RWPE2 (cell line): ENCODE data around the gene RSPRY1.

Experiments used
- ATAC-seq: fragments of 200-7000 bp; cut with Tn5 transposase; 3 replicates; pipeline ENCODE4 v1.9.1; 2021; ENCODE audit warnings: low read depth
- DNase-seq: peaks from one replicate; pipeline ENCODE4 v3.0.0-alpha.2; 2020; ENCODE audit warnings: low spot score
- H3K27ac ChIP-seq: fragments of 450-650 bp; 2 replicates; pipeline ENCODE4 v1.5.1; 2017; ENCODE audit warnings: mild to moderate bottlenecking; ENCODE audit not compliant: poor library complexity, severe bottlenecking
- H3K27me3 ChIP-seq: fragments of 250-450 bp; sonication (Bioruptor Pico); 2 replicates; pipeline ENCODE4 v1.5.1; 2021; ENCODE audit warnings: mild to moderate bottlenecking, moderate library complexity; ENCODE audit not compliant: insufficient read depth, poor library complexity, severe bottlenecking
- H3K36me3 ChIP-seq: fragments of 250-450 bp; sonication (Bioruptor Pico); 2 replicates; pipeline ENCODE4 v1.5.1; 2020; ENCODE audit warnings: low read depth, mild to moderate bottlenecking, moderate library complexity
- H3K4me1 ChIP-seq: fragments of 250-450 bp; sonication (Bioruptor Pico); 2 replicates; pipeline ENCODE4 v1.5.1; 2021; ENCODE audit warnings: mild to moderate bottlenecking, moderate library complexity; ENCODE audit not compliant: insufficient read depth, poor library complexity, severe bottlenecking
- H3K4me3 ChIP-seq: fragments of 250-450 bp; sonication (Bioruptor Pico); 2 replicates; pipeline ENCODE4 v1.5.1; 2021; ENCODE audit warnings: mild to moderate bottlenecking, moderate library complexity; ENCODE audit not compliant: severe bottlenecking
- H3K9me3 ChIP-seq: fragments of 250-450 bp; sonication (Bioruptor Pico); 2 replicates; pipeline ENCODE4 v1.5.1; 2021; ENCODE audit warnings: mild to moderate bottlenecking, moderate library complexity; ENCODE audit not compliant: severe bottlenecking
- CTCF ChIP-seq: fragments of 450-650 bp; IDR thresholded peaks from one replicate; pipeline ENCODE4 v1.5.1; 2017; ENCODE audit warnings: mild to moderate bottlenecking, moderate library complexity; ENCODE audit not compliant: poor library complexity, severe bottlenecking

RSPRY1 gene

GRCh38 chr16:57235128-57236021 is 49.2 kb downstream of the RSPRY1 start:
- Histone ChIP-seq H3K27ac (no peak overlapping the region), H3K4me1 (no peaks in the 10 kb centered on the region), H3K27me3 (no peaks in the 10 kb centered on the region), H3K4me3 (no peak overlapping the region), H3K36me3 (peaks cover 93% of the 10 kb centered on the region), H3K9me3 (no peaks in the 10 kb centered on the region)
- TF ChIP-seq CTCF, result no peak
- peak; percentile 19; the same call in 1 of the 3 replicates for ATAC-seq
- no peak for DNase-seq

GRCh38 chr16:57236022-57236350 is 49.9 kb downstream of the RSPRY1 start:
- Histone ChIP-seq H3K4me1 (no peaks in the 10 kb centered on the region), H3K27me3 (no peaks in the 10 kb centered on the region), H3K4me3 (no peak overlapping the region), H3K9me3 (no peaks in the 10 kb centered on the region), H3K36me3 (peaks cover 87% of the 10 kb centered on the region), H3K27ac (no peak overlapping the region)
- ATAC-seq, result no peak
- TF ChIP-seq CTCF, result no peak
- DNase-seq, result no peak

- Histone ChIP-seq H3K27me3 (no peaks in the 10 kb centered on the region), H3K9me3 (no peaks in the 10 kb centered on the region), H3K4me1 (no peaks in the 10 kb centered on the region), H3K4me3 (no peak overlapping the region), H3K36me3 (peaks cover 62% of the 10 kb centered on the region), H3K27ac (no peak overlapping the region)
- no peak for DNase-seq
- no peak for ATAC-seq
- TF ChIP-seq CTCF, result no peak
Observed at GRCh38 chr16:57238682-57239081, 52.6 kb downstream of the RSPRY1 start.

DNA sequence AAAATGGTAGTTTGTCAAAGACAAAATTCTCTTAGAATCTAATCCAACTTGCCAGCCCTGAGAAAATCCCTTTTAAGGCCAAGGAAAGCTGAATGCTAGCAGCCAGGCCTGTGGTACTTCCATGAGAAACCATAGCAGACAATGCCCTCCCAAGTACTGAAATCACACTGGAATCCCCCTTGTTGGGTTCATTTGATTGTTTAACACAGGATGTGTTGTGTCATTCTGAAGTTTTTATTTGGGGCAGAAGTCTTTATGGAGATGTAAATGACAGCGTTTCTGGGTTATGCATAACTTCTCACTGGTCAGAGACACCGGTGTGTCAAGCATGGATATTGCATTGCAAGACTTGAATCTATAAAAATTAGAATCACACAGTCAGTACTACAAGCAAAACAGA is 53.0 kb downstream of the RSPRY1 start:
- ATAC-seq, result no peak
- Histone ChIP-seq H3K4me3 (no peak overlapping the region), H3K9me3 (no peaks in the 10 kb centered on the region), H3K27ac (no peak overlapping the region), H3K36me3 (peaks cover 58% of the 10 kb centered on the region), H3K4me1 (peaks cover under 1% of the 10 kb centered on the region), H3K27me3 (no peaks in the 10 kb centered on the region)
- no peak for DNase-seq
- no peak for TF ChIP-seq CTCF

- Histone ChIP-seq H3K4me3 (no peak overlapping the region), H3K9me3 (no peaks in the 10 kb centered on the region), H3K27ac (no peak overlapping the region), H3K36me3 (peaks cover 40% of the 10 kb centered on the region), H3K27me3 (no peaks in the 10 kb centered on the region), H3K4me1 (peaks cover 4% of the 10 kb centered on the region)
- TF ChIP-seq CTCF, result no peak
- no peak for ATAC-seq
- no peak for DNase-seq
Observed at GRCh38 chr16:57240851-57241250, 54.7 kb downstream of the RSPRY1 start.
